A673 (cell line): ENCODE data around the gene DGKA. TPM values are rescaled to one million over a fixed set of nuclear protein-coding genes. Genes with fewer than 3 reads are reported as not detected.
"Not testable (repeated sequence)": the region's sequence is repeated elsewhere in the genome, so short reads cannot be mapped to it uniquely, and the experiment has no call there.

Experiments used
- BruUV-seq: library from RNA; stranded (reverse); fragments of 400-500 nt; replicated peaks from 2 replicates; lab custom pipeline; 2021; lab: Mats Ljungman, UMichigan
- CTCF ChIA-PET: fragments of 300-600 bp; sonication (Branson Sonifier 250); formaldehyde crosslinking; loops from one replicate; lab custom pipeline; 2022; ENCODE audit warnings: antibody characterized with exemption; lab: Charles Lee
- POLR2A ChIA-PET: fragments of 300-600 bp; sonication (Branson Sonifier 250); formaldehyde crosslinking; loops from one replicate; lab custom pipeline; 2022; ENCODE audit warnings: antibody characterized with exemption; ENCODE audit not compliant: low non-redundant PET; lab: Charles Lee
- DNase-seq: peaks from one replicate; pipeline ENCODE4 v3.0.0-alpha.2; 2015; ENCODE audit warnings: low spot score
- H3K27ac ChIP-seq: fragments of 200-600 bp; sonication (generic); 2 replicates; pipeline ENCODE4 v1.5.1; 2016; ENCODE audit warnings: mixed run types, low read depth, mild to moderate bottlenecking, mixed read lengths, antibody characterized with exemption, low read length; ENCODE audit not compliant: poor library complexity, severe bottlenecking
- H3K27me3 ChIP-seq: fragments of 200-600 bp; sonication (generic); replicated peaks from 2 replicates; pipeline ENCODE4 v1.6.1; 2017; ENCODE audit warnings: mixed run types, low read depth, mild to moderate bottlenecking, mixed read lengths, antibody characterized with exemption, low read length; ENCODE audit not compliant: insufficient read depth, poor library complexity
- H3K36me3 ChIP-seq: fragments of 200-600 bp; sonication (generic); 2 replicates; pipeline ENCODE4 v1.6.1; 2016; ENCODE audit warnings: mixed run types, mild to moderate bottlenecking, mixed read lengths, antibody characterized with exemption, low read length; ENCODE audit not compliant: insufficient read depth, poor library complexity, severe bottlenecking
- H3K4me1 ChIP-seq: fragments of 200-600 bp; sonication (generic); 2 replicates; pipeline ENCODE4 v1.6.1; 2017; ENCODE audit warnings: mixed run types, mild to moderate bottlenecking, mixed read lengths, antibody characterized with exemption, low read length; ENCODE audit not compliant: insufficient read depth, poor library complexity, severe bottlenecking
- H3K4me3 ChIP-seq: fragments of 200-600 bp; sonication (generic); 2 replicates; pipeline ENCODE4 v1.5.1; 2016; ENCODE audit warnings: low read depth, mixed run types, mild to moderate bottlenecking, mixed read lengths, low read length; ENCODE audit not compliant: poor library complexity, severe bottlenecking
- H3K9me3 ChIP-seq: fragments of 200-600 bp; sonication (generic); 2 replicates; pipeline ENCODE4 v1.6.1; 2016; ENCODE audit warnings: mixed run types, low read depth, mild to moderate bottlenecking, mixed read lengths, antibody characterized with exemption, low read length; ENCODE audit not compliant: poor library complexity, severe bottlenecking
- EZH2 ChIP-seq: fragments of 200-600 bp; sonication (generic); IDR thresholded peaks from 2 replicates; pipeline ENCODE4 v1.6.1; 2017; ENCODE audit warnings: borderline replicate concordance, low read depth, mild to moderate bottlenecking, mixed read lengths, antibody characterized with exemption, low read length; ENCODE audit not compliant: poor library complexity, severe bottlenecking
- intact Hi-C: fragments of 100-400 bp; cut with micrococcal nuclease; formaldehyde crosslinking; loops from one replicate; pipeline ENCODE4 v1.10.0; 2022; ENCODE audit not compliant: unreplicated experiment
- total RNA-seq: library from RNA; stranded (reverse); gene quantifications from 2 replicates; pipeline ENCODE4 v1.2.3, GENCODE V29; 2021
- TF ChIP-seq, protein P1 (sequence below): fragments of 300-800, 200-600 bp; sonication (generic); conservative IDR thresholded peaks from 2 replicates; pipeline ENCODE4 v1.5.1; 2017; ENCODE audit warnings: low read depth, mild to moderate bottlenecking, antibody characterized with exemption, low read length, moderate library complexity, mixed read lengths

The DGKA gene
- total RNA-seq, 1 experiment from 2014 or later, result 10.1 TPM

DNA sequence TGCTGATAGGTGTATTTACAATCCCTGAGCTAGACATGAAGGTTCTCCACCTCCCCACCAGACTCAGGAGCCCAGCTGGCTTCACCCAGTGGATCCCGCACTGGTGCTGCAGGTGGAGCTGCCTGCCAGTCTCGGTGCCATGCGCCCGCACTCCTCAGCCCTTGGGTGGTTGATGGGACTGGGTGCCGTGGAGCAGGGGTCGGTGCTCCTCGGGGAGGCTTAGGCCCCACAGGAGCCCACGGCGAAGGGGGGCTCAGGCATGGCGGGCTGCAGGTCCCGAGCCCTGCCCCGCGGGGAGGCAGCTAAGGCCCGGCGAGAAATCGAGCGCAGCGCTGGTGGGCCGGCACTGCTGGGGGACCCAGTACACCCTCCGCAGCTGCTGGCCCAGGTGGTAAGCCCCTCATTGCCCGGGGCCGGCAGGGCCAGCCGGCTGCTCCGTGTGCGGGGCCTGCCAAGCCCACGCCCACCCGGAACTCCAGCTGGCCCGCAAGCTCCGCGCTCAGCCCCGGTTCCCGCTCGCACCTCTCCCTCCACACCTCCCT lies 69.1 kb downstream of the DGKA start:
- CTCF ChIA-PET, BruUV-seq, DNase-seq, H3K36me3 ChIP-seq, H3K9me3 ChIP-seq, H3K4me1 ChIP-seq, POLR2A ChIA-PET, H3K27ac ChIP-seq, H3K4me3 ChIP-seq, H3K27me3 ChIP-seq: not testable (repeated sequence)
- intact Hi-C loops, result loop anchor here (5.0 kb wide), 1 partner anchor 42 kb away; the partner anchor contains the start of gene RPS26

DNA sequence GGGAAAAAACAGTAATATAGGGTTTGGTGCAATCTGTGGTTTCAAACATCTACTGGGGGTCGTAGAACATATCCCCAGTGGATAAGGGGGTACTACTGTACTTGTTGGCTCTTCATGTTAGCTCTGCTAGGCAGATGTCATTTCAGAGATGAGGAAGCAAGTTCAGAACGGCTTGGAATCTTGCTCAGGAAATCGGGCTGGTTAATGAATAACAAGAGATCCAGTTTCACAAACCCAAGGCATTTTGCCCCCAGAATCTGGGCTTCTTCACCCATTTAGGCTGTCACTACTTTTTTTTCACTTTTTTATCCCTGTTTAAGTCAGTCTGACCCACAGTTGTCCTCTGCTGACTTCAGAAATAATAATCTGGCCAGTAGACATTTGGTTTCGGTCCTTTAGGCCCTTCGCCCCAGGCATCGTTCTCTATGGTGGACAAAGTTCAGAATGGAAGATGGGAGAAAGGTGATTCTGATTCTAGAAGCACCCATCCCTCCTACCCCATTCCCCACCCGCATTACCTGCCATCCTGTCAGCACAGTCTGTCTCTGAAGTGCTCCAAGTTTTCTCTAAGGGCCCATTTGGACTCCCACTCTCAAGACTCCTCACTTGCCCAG lies 70.6 kb downstream of the DGKA start:
- TF ChIP-seq, protein P1, sequence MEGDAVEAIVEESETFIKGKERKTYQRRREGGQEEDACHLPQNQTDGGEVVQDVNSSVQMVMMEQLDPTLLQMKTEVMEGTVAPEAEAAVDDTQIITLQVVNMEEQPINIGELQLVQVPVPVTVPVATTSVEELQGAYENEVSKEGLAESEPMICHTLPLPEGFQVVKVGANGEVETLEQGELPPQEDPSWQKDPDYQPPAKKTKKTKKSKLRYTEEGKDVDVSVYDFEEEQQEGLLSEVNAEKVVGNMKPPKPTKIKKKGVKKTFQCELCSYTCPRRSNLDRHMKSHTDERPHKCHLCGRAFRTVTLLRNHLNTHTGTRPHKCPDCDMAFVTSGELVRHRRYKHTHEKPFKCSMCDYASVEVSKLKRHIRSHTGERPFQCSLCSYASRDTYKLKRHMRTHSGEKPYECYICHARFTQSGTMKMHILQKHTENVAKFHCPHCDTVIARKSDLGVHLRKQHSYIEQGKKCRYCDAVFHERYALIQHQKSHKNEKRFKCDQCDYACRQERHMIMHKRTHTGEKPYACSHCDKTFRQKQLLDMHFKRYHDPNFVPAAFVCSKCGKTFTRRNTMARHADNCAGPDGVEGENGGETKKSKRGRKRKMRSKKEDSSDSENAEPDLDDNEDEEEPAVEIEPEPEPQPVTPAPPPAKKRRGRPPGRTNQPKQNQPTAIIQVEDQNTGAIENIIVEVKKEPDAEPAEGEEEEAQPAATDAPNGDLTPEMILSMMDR, result no peak
- TF ChIP-seq EZH2, result no peak
- no peak overlapping the region for H3K4me3 ChIP-seq
- no TSS peak for BruUV-seq
- H3K36me3 ChIP-seq, result no peaks in the 10 kb centered on the region
- no peaks in the 10 kb centered on the region for H3K27me3 ChIP-seq
- no peak for DNase-seq
- no peaks in the 10 kb centered on the region for H3K9me3 ChIP-seq
- ChIA-PET CTCF (no interaction called here), POLR2A (no interaction called here)
- intact Hi-C loops, result no loop called here
- H3K4me1 ChIP-seq, result peaks cover 3% of the 10 kb centered on the region
- H3K27ac ChIP-seq, result no peak overlapping the region

DNA sequence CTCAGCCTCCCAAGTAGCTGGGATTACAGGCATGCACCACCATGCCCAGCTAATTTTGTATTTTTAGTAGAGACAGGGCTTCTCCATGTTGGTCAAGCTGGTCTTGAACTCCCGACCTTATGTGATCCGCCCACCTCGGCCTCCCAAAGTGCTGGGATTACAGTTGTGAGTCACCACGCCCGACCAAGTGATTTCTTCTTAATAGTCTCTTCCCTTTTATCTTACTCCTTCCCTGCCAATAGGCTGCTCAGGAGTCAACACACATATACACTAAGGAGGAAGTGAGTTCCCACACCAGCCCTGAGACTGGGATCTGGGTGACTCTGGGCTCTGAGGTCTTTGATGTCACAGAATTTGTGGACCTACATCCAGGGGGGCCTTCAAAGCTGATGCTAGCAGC lies 72.4 kb downstream of the DGKA start:
- DNase-seq, H3K4me3 ChIP-seq, H3K27me3 ChIP-seq, BruUV-seq, H3K36me3 ChIP-seq, CTCF ChIA-PET, POLR2A ChIA-PET, H3K9me3 ChIP-seq, H3K27ac ChIP-seq, H3K4me1 ChIP-seq, intact Hi-C loops: not testable (repeated sequence)

Other genes starting within 250 kb of the DGKA start
- 14.7 and 21.4 TPM in 2 replicates for gene ITGA7, start 223.3 kb upstream of the DGKA start, total RNA-seq
- 76.0 and 86.3 TPM in 2 replicates for gene BLOC1S1, start 215.1 kb upstream of the DGKA start, total RNA-seq
- gene RDH5, start 210.8 kb upstream of the DGKA start, total RNA-seq, result 6.7 and 9.7 TPM in 2 replicates
- 367 and 371 TPM in 2 replicates for gene CD63, start 202.2 kb upstream of the DGKA start, total RNA-seq
- gene GDF11, start 188.0 kb upstream of the DGKA start, total RNA-seq, result 38.4 and 46.9 TPM in 2 replicates
- 104 and 115 TPM in 2 replicates for gene SARNP, start 113.4 kb upstream of the DGKA start, total RNA-seq
- 32.3 and 35.4 TPM in 2 replicates for gene ORMDL2, start 113.1 kb upstream of the DGKA start, total RNA-seq
- gene DNAJC14, start 101.6 kb upstream of the DGKA start, total RNA-seq, result 44.5 and 44.8 TPM in 2 replicates
- gene MMP19, start 88.2 kb upstream of the DGKA start, total RNA-seq, result 2.2 and 2.3 TPM in 2 replicates
- gene PYM1, start 3.3 kb upstream of the DGKA start, total RNA-seq, result 23.8 and 24.6 TPM in 2 replicates
- 1.2 and 2.0 TPM in 2 replicates for gene PMEL, start 34.9 kb downstream of the DGKA start, total RNA-seq
- gene CDK2, start 35.7 kb downstream of the DGKA start, total RNA-seq, result 103 and 113 TPM in 2 replicates
- gene RAB5B, start 42.9 kb downstream of the DGKA start, total RNA-seq, result 73.9 and 78.1 TPM in 2 replicates
- gene SUOX, start 66.1 kb downstream of the DGKA start, total RNA-seq, result 2.2 and 5.0 TPM in 2 replicates
- 8.8 and 9.5 TPM in 2 replicates for gene IKZF4, start 89.9 kb downstream of the DGKA start, total RNA-seq
- 51.9 and 69.9 TPM in 2 replicates for gene RPS26, start 110.8 kb downstream of the DGKA start, total RNA-seq
- 0.70 and 2.0 TPM in 2 replicates for gene ERBB3, start 149.0 kb downstream of the DGKA start, total RNA-seq
- 302 and 327 TPM in 2 replicates for gene PA2G4, start 173.4 kb downstream of the DGKA start, total RNA-seq
- gene RPL41, start 185.5 kb downstream of the DGKA start, total RNA-seq, result 3,332 and 3,475 TPM in 2 replicates
- 11.8 and 14.4 TPM in 2 replicates for gene ZC3H10, start 187.1 kb downstream of the DGKA start, total RNA-seq
- 90.0 and 107 TPM in 2 replicates for gene ESYT1, start 197.1 kb downstream of the DGKA start, total RNA-seq
- 180 and 181 TPM in 2 replicates for gene MYL6B, start 221.4 kb downstream of the DGKA start, total RNA-seq
- gene MYL6, start 227.2 kb downstream of the DGKA start, total RNA-seq, result 690 and 789 TPM in 2 replicates